GM12891 (cell line): ENCODE results near the gene H1-8.

Experiments
- PAX5 ChIP-seq: IDR thresholded peaks from 2 replicates; pipeline ENCODE4 v1.6.1; 2011; ENCODE audit warnings: low read length, moderate library complexity, mild to moderate bottlenecking; ENCODE audit not compliant: insufficient read depth, severe bottlenecking
- POLR2A ChIP-seq: IDR thresholded peaks from 2 replicates; pipeline ENCODE4 v1.6.1; 2011; ENCODE audit warnings: low read depth, low read length, control low read depth
- POLR2AphosphoS5 ChIP-seq: IDR thresholded peaks from 2 replicates; pipeline ENCODE4 v1.6.1; 2011; ENCODE audit warnings: low read depth, low read length, control low read depth
- TAF1 ChIP-seq: IDR thresholded peaks from 2 replicates; pipeline ENCODE4 v1.6.1; 2011; ENCODE audit warnings: low read depth, low read length, control low read depth

GRCh38 chr3:129529436-129530210, 13.4 kb upstream of the H1-8 start:
- TF ChIP-seq POLR2A (no peak), TAF1 (no peak), POLR2AphosphoS5 (no peak), PAX5 (no peak)
